GM23338 (cell line): Measurements from ENCODE around the gene STK33. TPM values are rescaled to one million over a fixed set of nuclear protein-coding genes. Genes with fewer than 3 reads are reported as not detected.

ENCODE experiments used
- ATAC-seq: fragments of 200-7000 bp; cut with Tn5 transposase; 3 replicates; pipeline ENCODE4 v1.9.1; 2020
- DNase-seq: peaks from one replicate; pipeline ENCODE4 v3.0.0-alpha.2; 2015; ENCODE audit warnings: low spot score
- H2AFZ ChIP-seq: fragments of 200-600 bp; sonication (generic); 2 replicates; pipeline ENCODE4 v1.8.0; 2016; ENCODE audit warnings: antibody characterized with exemption, mild to moderate bottlenecking, moderate library complexity
- H3F3A ChIP-seq: fragments of 200-600 bp; sonication (generic); replicated peaks from 2 replicates; pipeline ENCODE4 v1.8.0; 2017; ENCODE audit warnings: antibody characterized with exemption, mixed run types, low read depth
- H3K27ac ChIP-seq: fragments of 200-600 bp; sonication (generic); 2 replicates; pipeline ENCODE4 v1.6.1; 2016; ENCODE audit warnings: low read depth
- H3K27me3 ChIP-seq: fragments of 200-600 bp; sonication (generic); 2 replicates; pipeline ENCODE4 v1.8.0; 2016; ENCODE audit warnings: mild to moderate bottlenecking, mixed run types, moderate library complexity; ENCODE audit not compliant: insufficient read depth
- H3K36me3 ChIP-seq: fragments of 200-600 bp; sonication (generic); 2 replicates; pipeline ENCODE4 v1.8.0; 2016; ENCODE audit warnings: mild to moderate bottlenecking; ENCODE audit not compliant: insufficient read depth
- H3K4me1 ChIP-seq: fragments of 200-600 bp; sonication (generic); 2 replicates; pipeline ENCODE4 v1.8.0; 2016; ENCODE audit warnings: mild to moderate bottlenecking, moderate library complexity; ENCODE audit not compliant: insufficient read depth
- H3K4me2 ChIP-seq: fragments of 200-600 bp; sonication (generic); 2 replicates; pipeline ENCODE4 v1.7.1; 2017; ENCODE audit warnings: mixed run types
- H3K4me3 ChIP-seq: fragments of 200-600 bp; sonication (generic); 2 replicates; pipeline ENCODE4 v1.6.1; 2016; ENCODE audit warnings: mixed run types
- H3K79me2 ChIP-seq: fragments of 200-600 bp; sonication (generic); replicated peaks from 2 replicates; pipeline ENCODE4 v1.8.0; 2017; ENCODE audit warnings: mild to moderate bottlenecking; ENCODE audit not compliant: insufficient read depth
- H3K9me2 ChIP-seq: fragments of 200-600 bp; sonication (generic); 2 replicates; pipeline ENCODE4 v1.8.0; 2017; ENCODE audit not compliant: insufficient read depth
- H4K20me1 ChIP-seq: fragments of 200-600 bp; sonication (generic); replicated peaks from 2 replicates; pipeline ENCODE4 v1.8.0; 2017; ENCODE audit warnings: mild to moderate bottlenecking; ENCODE audit not compliant: insufficient read depth
- H3K27ac Mint-ChIP-seq: 2 replicates; pipeline ENCODE4 v1.8.0; 2020; ENCODE audit warnings: inconsistent platforms, mild to moderate bottlenecking, moderate library complexity, mixed read lengths
- H3K27me3 Mint-ChIP-seq: 3 replicates; pipeline ENCODE4 v1.8.0; 2022; ENCODE audit warnings: low read depth, mild to moderate bottlenecking, moderate library complexity, mixed read lengths, inconsistent platforms; ENCODE audit not compliant: insufficient read depth, poor library complexity
- H3K36me3 Mint-ChIP-seq: 3 replicates; pipeline ENCODE4 v1.8.0; 2021; ENCODE audit warnings: low read depth, mild to moderate bottlenecking, inconsistent platforms, moderate library complexity, mixed read lengths
- H3K4me1 Mint-ChIP-seq: 3 replicates; pipeline ENCODE4 v1.8.0; 2020; ENCODE audit warnings: mild to moderate bottlenecking, inconsistent platforms, mixed read lengths
- H3K4me3 Mint-ChIP-seq: 3 replicates; pipeline ENCODE4 v1.8.0; 2021; ENCODE audit warnings: moderate library complexity, mild to moderate bottlenecking, inconsistent platforms, mixed read lengths
- H3K9me3 Mint-ChIP-seq: 3 replicates; pipeline ENCODE4 v1.8.0; 2020; ENCODE audit warnings: moderate library complexity, mild to moderate bottlenecking, inconsistent platforms, mixed read lengths
- CREB1 ChIP-seq: fragments of 250-450 bp; sonication (Bioruptor Pico); IDR thresholded peaks from 2 replicates; pipeline ENCODE4 v1.5.0; 2020; ENCODE audit warnings: low read depth, mild to moderate bottlenecking, moderate library complexity
- EZH2 ChIP-seq: fragments of 200-600 bp; sonication (generic); IDR thresholded peaks from one replicate; pipeline ENCODE4 v1.8.0; 2017; ENCODE audit warnings: antibody characterized with exemption, mild to moderate bottlenecking, low read depth; ENCODE audit not compliant: unreplicated experiment
- EZH2phosphoT487 ChIP-seq: fragments of 200-600 bp; sonication (generic); IDR thresholded peaks from one replicate; pipeline ENCODE4 v1.8.1; 2018; ENCODE audit warnings: antibody characterized with exemption; ENCODE audit not compliant: unreplicated experiment
- JUNB ChIP-seq: IDR thresholded peaks from one replicate; pipeline ENCODE4 v1.6.1; 2016; ENCODE audit warnings: antibody characterized with exemption; ENCODE audit not compliant: unreplicated experiment
- NANOG ChIP-seq: IDR thresholded peaks from 2 replicates; pipeline ENCODE4 v1.6.1; 2016; ENCODE audit warnings: antibody characterized with exemption, borderline replicate concordance
- POLR2AphosphoS5 ChIP-seq: IDR thresholded peaks from 2 replicates; pipeline ENCODE4 v1.6.1; 2016; ENCODE audit warnings: antibody characterized with exemption, low read depth
- STAT1 ChIP-seq: IDR thresholded peaks from one replicate; pipeline ENCODE4 v1.6.1; 2016; ENCODE audit warnings: antibody characterized with exemption; ENCODE audit not compliant: unreplicated experiment
- ZNF114 ChIP-seq: fragments of 250-450 bp; sonication (Bioruptor Pico); IDR thresholded peaks from 2 replicates; pipeline ENCODE4 v1.5.0; 2020; ENCODE audit warnings: mild to moderate bottlenecking, moderate library complexity
- ZNF331 ChIP-seq: fragments of 250-450 bp; sonication (Bioruptor Pico); IDR thresholded peaks from 2 replicates; pipeline ENCODE4 v1.5.0; 2020; ENCODE audit warnings: low read depth, mild to moderate bottlenecking, moderate library complexity
- polyA plus RNA-seq: library from polyadenylated mRNA; unstranded; fragments of >200 nt; fragmentation: Nextera tagmentation; extraction: Ambion mirVana; gene quantifications from 2 replicates; pipeline ENCODE4 v1.2.1, GENCODE V29; 2016
- total RNA-seq: library from RNA; depleted of rRNA; stranded (reverse); fragments of >200 nt; shearing (Covaris generic); gene quantifications from 2 replicates; pipeline ENCODE4 v1.2.3, GENCODE V29; 2014
- TF ChIP-seq, protein P1 (sequence below), 2 experiments: fragments of 200-600 bp in 1 of 2; sonication (generic) in 1 of 2; conservative IDR thresholded peaks; 2 replicates each; pipeline versions ENCODE4 v1.5.1 to v1.6.1; 2016 to 2017; ENCODE audit warnings: antibody characterized with exemption in 2 of 2, low read depth in 2 of 2, mild to moderate bottlenecking in 2 of 2, moderate library complexity in 1 of 2
- TF ChIP-seq, protein P2 (sequence below): IDR thresholded peaks from one replicate; pipeline ENCODE4 v1.6.1; 2018; ENCODE audit warnings: antibody characterized with exemption; ENCODE audit not compliant: unreplicated experiment
- TF ChIP-seq, protein P3 (sequence below): IDR thresholded peaks from 2 replicates; pipeline ENCODE4 v1.6.1; 2016; ENCODE audit warnings: antibody characterized with exemption
- TF ChIP-seq, protein P4 (sequence below): fragments of 250-450 bp; sonication (Bioruptor Pico); IDR thresholded peaks from 2 replicates; pipeline ENCODE4 v1.5.0; 2020; ENCODE audit warnings: mild to moderate bottlenecking, moderate library complexity

STK33 gene
- total and polyA plus RNA-seq, 2 experiments from 2014 or later: 17.2 to 18.2 TPM

DNA sequence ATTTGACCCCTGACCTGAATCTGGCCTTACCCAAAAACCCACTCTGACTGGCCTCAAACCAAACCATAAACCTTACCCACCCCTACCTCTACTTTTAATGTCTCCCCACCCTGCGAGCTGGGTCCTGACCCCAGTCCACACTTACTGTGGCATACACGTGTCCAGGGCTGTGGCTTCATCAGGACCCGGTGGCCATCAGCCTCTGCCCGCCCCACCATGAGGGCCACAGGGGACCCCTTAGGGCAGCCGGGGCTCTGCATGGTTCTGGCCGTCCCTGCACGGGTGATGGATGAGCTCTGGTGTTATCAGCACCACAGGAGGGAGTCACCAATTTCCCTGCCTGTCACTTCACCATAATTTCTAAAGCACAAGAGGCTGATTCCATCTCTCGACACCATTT is 242.8 kb downstream of the STK33 start:
- Mint-ChIP-seq H3K36me3 (no peaks in the 10 kb centered on the region; the same call in 2 of the 3 replicates), H3K27ac (no peak overlapping the region), H3K9me3 (no peaks in the 10 kb centered on the region), H3K4me1 (peaks cover 9% of the 10 kb centered on the region; the same call in 2 of the 3 replicates), H3K4me3 (no peak overlapping the region), H3K27me3 (peaks cover 5% of the 10 kb centered on the region)
- no peak for ATAC-seq
- H3K4me2 ChIP-seq: no peak overlapping the region
- TF ChIP-seq ZNF114 (CRISPR knock-in tag) (no peak), CREB1 (no peak), STAT1 (no peak), ZNF331 (CRISPR knock-in tag) (no peak), EZH2phosphoT487 (no peak), EZH2 (no peak), NANOG (no peak), JUNB (no peak), POLR2AphosphoS5 (no peak)
- TF ChIP-seq, protein P1, sequence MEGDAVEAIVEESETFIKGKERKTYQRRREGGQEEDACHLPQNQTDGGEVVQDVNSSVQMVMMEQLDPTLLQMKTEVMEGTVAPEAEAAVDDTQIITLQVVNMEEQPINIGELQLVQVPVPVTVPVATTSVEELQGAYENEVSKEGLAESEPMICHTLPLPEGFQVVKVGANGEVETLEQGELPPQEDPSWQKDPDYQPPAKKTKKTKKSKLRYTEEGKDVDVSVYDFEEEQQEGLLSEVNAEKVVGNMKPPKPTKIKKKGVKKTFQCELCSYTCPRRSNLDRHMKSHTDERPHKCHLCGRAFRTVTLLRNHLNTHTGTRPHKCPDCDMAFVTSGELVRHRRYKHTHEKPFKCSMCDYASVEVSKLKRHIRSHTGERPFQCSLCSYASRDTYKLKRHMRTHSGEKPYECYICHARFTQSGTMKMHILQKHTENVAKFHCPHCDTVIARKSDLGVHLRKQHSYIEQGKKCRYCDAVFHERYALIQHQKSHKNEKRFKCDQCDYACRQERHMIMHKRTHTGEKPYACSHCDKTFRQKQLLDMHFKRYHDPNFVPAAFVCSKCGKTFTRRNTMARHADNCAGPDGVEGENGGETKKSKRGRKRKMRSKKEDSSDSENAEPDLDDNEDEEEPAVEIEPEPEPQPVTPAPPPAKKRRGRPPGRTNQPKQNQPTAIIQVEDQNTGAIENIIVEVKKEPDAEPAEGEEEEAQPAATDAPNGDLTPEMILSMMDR (conservative IDR thresholded peaks at IDR 0.05; ENCODE audit: low read depth in 2 of 2): no peak
- TF ChIP-seq, protein P2, sequence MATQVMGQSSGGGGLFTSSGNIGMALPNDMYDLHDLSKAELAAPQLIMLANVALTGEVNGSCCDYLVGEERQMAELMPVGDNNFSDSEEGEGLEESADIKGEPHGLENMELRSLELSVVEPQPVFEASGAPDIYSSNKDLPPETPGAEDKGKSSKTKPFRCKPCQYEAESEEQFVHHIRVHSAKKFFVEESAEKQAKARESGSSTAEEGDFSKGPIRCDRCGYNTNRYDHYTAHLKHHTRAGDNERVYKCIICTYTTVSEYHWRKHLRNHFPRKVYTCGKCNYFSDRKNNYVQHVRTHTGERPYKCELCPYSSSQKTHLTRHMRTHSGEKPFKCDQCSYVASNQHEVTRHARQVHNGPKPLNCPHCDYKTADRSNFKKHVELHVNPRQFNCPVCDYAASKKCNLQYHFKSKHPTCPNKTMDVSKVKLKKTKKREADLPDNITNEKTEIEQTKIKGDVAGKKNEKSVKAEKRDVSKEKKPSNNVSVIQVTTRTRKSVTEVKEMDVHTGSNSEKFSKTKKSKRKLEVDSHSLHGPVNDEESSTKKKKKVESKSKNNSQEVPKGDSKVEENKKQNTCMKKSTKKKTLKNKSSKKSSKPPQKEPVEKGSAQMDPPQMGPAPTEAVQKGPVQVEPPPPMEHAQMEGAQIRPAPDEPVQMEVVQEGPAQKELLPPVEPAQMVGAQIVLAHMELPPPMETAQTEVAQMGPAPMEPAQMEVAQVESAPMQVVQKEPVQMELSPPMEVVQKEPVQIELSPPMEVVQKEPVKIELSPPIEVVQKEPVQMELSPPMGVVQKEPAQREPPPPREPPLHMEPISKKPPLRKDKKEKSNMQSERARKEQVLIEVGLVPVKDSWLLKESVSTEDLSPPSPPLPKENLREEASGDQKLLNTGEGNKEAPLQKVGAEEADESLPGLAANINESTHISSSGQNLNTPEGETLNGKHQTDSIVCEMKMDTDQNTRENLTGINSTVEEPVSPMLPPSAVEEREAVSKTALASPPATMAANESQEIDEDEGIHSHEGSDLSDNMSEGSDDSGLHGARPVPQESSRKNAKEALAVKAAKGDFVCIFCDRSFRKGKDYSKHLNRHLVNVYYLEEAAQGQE: no peak
- TF ChIP-seq, protein P3, sequence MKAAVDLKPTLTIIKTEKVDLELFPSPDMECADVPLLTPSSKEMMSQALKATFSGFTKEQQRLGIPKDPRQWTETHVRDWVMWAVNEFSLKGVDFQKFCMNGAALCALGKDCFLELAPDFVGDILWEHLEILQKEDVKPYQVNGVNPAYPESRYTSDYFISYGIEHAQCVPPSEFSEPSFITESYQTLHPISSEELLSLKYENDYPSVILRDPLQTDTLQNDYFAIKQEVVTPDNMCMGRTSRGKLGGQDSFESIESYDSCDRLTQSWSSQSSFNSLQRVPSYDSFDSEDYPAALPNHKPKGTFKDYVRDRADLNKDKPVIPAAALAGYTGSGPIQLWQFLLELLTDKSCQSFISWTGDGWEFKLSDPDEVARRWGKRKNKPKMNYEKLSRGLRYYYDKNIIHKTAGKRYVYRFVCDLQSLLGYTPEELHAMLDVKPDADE: no peak
- TF ChIP-seq, protein P4, sequence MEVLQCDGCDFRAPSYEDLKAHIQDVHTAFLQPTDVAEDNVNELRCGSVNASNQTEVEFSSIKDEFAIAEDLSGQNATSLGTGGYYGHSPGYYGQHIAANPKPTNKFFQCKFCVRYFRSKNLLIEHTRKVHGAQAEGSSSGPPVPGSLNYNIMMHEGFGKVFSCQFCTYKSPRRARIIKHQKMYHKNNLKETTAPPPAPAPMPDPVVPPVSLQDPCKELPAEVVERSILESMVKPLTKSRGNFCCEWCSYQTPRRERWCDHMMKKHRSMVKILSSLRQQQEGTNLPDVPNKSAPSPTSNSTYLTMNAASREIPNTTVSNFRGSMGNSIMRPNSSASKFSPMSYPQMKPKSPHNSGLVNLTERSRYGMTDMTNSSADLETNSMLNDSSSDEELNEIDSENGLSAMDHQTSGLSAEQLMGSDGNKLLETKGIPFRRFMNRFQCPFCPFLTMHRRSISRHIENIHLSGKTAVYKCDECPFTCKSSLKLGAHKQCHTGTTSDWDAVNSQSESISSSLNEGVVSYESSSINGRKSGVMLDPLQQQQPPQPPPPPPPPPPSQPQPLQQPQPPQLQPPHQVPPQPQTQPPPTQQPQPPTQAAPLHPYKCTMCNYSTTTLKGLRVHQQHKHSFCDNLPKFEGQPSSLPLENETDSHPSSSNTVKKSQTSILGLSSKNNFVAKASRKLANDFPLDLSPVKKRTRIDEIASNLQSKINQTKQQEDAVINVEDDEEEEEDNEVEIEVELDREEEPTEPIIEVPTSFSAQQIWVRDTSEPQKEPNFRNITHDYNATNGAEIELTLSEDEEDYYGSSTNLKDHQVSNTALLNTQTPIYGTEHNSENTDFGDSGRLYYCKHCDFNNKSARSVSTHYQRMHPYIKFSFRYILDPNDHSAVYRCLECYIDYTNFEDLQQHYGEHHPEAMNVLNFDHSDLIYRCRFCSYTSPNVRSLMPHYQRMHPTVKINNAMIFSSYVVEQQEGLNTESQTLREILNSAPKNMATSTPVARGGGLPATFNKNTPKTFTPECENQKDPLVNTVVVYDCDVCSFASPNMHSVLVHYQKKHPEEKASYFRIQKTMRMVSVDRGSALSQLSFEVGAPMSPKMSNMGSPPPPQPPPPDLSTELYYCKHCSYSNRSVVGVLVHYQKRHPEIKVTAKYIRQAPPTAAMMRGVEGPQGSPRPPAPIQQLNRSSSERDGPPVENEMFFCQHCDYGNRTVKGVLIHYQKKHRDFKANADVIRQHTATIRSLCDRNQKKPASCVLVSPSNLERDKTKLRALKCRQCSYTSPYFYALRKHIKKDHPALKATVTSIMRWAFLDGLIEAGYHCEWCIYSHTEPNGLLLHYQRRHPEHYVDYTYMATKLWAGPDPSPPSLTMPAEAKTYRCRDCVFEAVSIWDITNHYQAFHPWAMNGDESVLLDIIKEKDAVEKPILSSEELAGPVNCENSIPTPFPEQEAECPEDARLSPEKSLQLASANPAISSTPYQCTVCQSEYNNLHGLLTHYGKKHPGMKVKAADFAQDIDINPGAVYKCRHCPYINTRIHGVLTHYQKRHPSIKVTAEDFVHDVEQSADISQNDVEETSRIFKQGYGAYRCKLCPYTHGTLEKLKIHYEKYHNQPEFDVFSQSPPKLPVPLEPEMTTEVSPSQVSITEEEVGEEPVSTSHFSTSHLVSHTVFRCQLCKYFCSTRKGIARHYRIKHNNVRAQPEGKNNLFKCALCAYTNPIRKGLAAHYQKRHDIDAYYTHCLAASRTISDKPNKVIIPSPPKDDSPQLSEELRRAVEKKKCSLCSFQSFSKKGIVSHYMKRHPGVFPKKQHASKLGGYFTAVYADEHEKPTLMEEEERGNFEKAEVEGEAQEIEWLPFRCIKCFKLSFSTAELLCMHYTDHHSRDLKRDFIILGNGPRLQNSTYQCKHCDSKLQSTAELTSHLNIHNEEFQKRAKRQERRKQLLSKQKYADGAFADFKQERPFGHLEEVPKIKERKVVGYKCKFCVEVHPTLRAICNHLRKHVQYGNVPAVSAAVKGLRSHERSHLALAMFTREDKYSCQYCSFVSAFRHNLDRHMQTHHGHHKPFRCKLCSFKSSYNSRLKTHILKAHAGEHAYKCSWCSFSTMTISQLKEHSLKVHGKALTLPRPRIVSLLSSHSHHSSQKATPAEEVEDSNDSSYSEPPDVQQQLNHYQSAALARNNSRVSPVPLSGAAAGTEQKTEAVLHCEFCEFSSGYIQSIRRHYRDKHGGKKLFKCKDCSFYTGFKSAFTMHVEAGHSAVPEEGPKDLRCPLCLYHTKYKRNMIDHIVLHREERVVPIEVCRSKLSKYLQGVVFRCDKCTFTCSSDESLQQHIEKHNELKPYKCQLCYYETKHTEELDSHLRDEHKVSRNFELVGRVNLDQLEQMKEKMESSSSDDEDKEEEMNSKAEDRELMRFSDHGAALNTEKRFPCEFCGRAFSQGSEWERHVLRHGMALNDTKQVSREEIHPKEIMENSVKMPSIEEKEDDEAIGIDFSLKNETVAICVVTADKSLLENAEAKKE (CRISPR knock-in tag): no peak
- no peak overlapping the region for H2AFZ ChIP-seq
- DNase-seq: no peak
- no peaks in the 10 kb centered on the region for H3K27me3 ChIP-seq
- H3K9me2 ChIP-seq: no peaks in the 10 kb centered on the region
- H3K4me1 ChIP-seq: no peaks in the 10 kb centered on the region
- no peaks in the 10 kb centered on the region for H3K79me2 ChIP-seq
- no peaks in the 10 kb centered on the region for H3F3A ChIP-seq
- H3K27ac ChIP-seq: no peak overlapping the region
- no peak overlapping the region for H3K4me3 ChIP-seq
- H4K20me1 ChIP-seq: no peaks in the 10 kb centered on the region
- no peaks in the 10 kb centered on the region for H3K36me3 ChIP-seq
